Glutamatergic neuron (in vitro differentiated cells): ENCODE data around the gene RAD50. TPM values are rescaled to one million over a fixed set of nuclear protein-coding genes. Genes with fewer than 3 reads are reported as not detected.

Experiments used
- DNase-seq: peaks from one replicate; pipeline ENCODE4 v3.0.0; 2022
- H3K27ac Mint-ChIP-seq: one replicate; pipeline ENCODE4 v1.8.0; 2020; ENCODE audit warnings: mild to moderate bottlenecking, mixed read lengths, inconsistent platforms; ENCODE audit not compliant: unreplicated experiment
- H3K27me3 Mint-ChIP-seq: one replicate; pipeline ENCODE4 v1.8.0; 2020; ENCODE audit warnings: mild to moderate bottlenecking, moderate library complexity, mixed read lengths, inconsistent platforms; ENCODE audit not compliant: unreplicated experiment
- H3K36me3 Mint-ChIP-seq: one replicate; pipeline ENCODE4 v1.8.0; 2020; ENCODE audit warnings: mild to moderate bottlenecking, mixed read lengths, inconsistent platforms; ENCODE audit not compliant: unreplicated experiment
- H3K4me1 Mint-ChIP-seq: one replicate; pipeline ENCODE4 v1.8.0; 2020; ENCODE audit warnings: mild to moderate bottlenecking, low read depth, mixed read lengths, inconsistent platforms; ENCODE audit not compliant: unreplicated experiment
- H3K4me3 Mint-ChIP-seq: one replicate; pipeline ENCODE4 v1.8.0; 2020; ENCODE audit warnings: mild to moderate bottlenecking, mixed read lengths, inconsistent platforms; ENCODE audit not compliant: unreplicated experiment
- H3K9me3 Mint-ChIP-seq: one replicate; pipeline ENCODE4 v1.8.0; 2020; ENCODE audit warnings: mild to moderate bottlenecking, moderate library complexity, mixed read lengths, inconsistent platforms; ENCODE audit not compliant: unreplicated experiment
- CTCF ChIP-seq: fragments of 200-600 bp; sonication (generic); IDR thresholded peaks from one replicate; pipeline ENCODE4 v1.5.0; 2021; ENCODE audit not compliant: partially characterized antibody, unreplicated experiment
- total RNA-seq: library from RNA; stranded (reverse); fragmentation: NEBNext Ultra II Directional; extraction: Animal tissue kit (Norgen Biotek cat#: 25700); gene quantifications from one replicate; pipeline ENCODE4 v1.2.1, GENCODE V29; 2021; ENCODE audit not compliant: unreplicated experiment

RAD50 gene
- total RNA-seq, 1 donor from 2014 or later = 34.9 TPM

GRCh38 chr5:132539716-132540115 is 17.1 kb upstream of the RAD50 start:
- Mint-ChIP-seq H3K4me1 (peaks cover 5% of the 10 kb centered on the region), H3K27ac (no peak overlapping the region), H3K27me3 (no peaks in the 10 kb centered on the region), H3K36me3 (no peaks in the 10 kb centered on the region), H3K9me3 (peaks cover 2% of the 10 kb centered on the region), H3K4me3 (no peak overlapping the region)
- TF ChIP-seq CTCF = no peak
- no peak for DNase-seq

GRCh38 chr5:132540149-132540548 is 16.6 kb upstream of the RAD50 start:
- TF ChIP-seq CTCF = no peak
- no peak overlapping the region for H3K4me3 Mint-ChIP-seq
- peaks cover 5% of the 10 kb centered on the region for H3K4me1 Mint-ChIP-seq
- no peak for DNase-seq
- H3K27ac Mint-ChIP-seq = no peak overlapping the region
- H3K36me3 Mint-ChIP-seq = no peaks in the 10 kb centered on the region
- peaks cover 2% of the 10 kb centered on the region for H3K9me3 Mint-ChIP-seq
- H3K27me3 Mint-ChIP-seq = no peaks in the 10 kb centered on the region

GRCh38 chr5:132540764-132541163 is 16.0 kb upstream of the RAD50 start:
- no peaks in the 10 kb centered on the region for H3K27me3 Mint-ChIP-seq
- TF ChIP-seq CTCF = no peak
- DNase-seq = no peak
- no peak overlapping the region for H3K4me3 Mint-ChIP-seq
- peaks cover 5% of the 10 kb centered on the region for H3K4me1 Mint-ChIP-seq
- peaks cover 2% of the 10 kb centered on the region for H3K9me3 Mint-ChIP-seq
- no peaks in the 10 kb centered on the region for H3K36me3 Mint-ChIP-seq
- no peak overlapping the region for H3K27ac Mint-ChIP-seq

GRCh38 chr5:132543472-132544201 is 13.1 kb upstream of the RAD50 start, which contains the start of gene IL5:
Gene IL5 (minus strand): TSS chr5:132543522. CDS start chr5:132543478, 44 bp downstream.
- no peak within 1 kb of the TSS for H3K27ac Mint-ChIP-seq
- H3K4me1 Mint-ChIP-seq = peaks cover 5% of the 10 kb centered on the region
- no peak for TF ChIP-seq CTCF
- H3K9me3 Mint-ChIP-seq = peaks cover 2% of the 10 kb centered on the region
- peaks cover 2% of the 10 kb centered on the region for H3K27me3 Mint-ChIP-seq
- H3K4me3 Mint-ChIP-seq = no peak within 1 kb of the TSS
- H3K36me3 Mint-ChIP-seq = no peaks in the 10 kb centered on the region
- no peak for DNase-seq

GRCh38 chr5:132546108-132546507 is 10.7 kb upstream of the RAD50 start:
- no peak for DNase-seq
- Mint-ChIP-seq H3K4me1 (no peaks in the 10 kb centered on the region), H3K27me3 (peaks cover 2% of the 10 kb centered on the region), H3K36me3 (no peaks in the 10 kb centered on the region), H3K4me3 (no peak overlapping the region), H3K9me3 (no peaks in the 10 kb centered on the region), H3K27ac (no peak overlapping the region)
- TF ChIP-seq CTCF = no peak
